ENCODE measurements around the gene ADGRG3. TPM values are rescaled to one million over a fixed set of nuclear protein-coding genes. Genes with fewer than 3 reads are reported as not detected.

The ADGRG3 gene
- polyA plus RNA-seq, 3 donors = 0.41 to 1.0 TPM; not detected in 1

- H3K9me3 ChIP-seq (replicated peaks in 1 of 2; ENCODE audit: control insufficient read depth in 1 of 2, insufficient read depth in 1 of 2, low read length in 2 of 2) = no peaks in the 10 kb centered on the region
- no peak overlapping the region for H3K4me3 ChIP-seq (replicated peaks in 1 of 3; ENCODE audit: low read depth in 2 of 3, low read length in 3 of 3)
- no peak overlapping the region for H3K4me2 ChIP-seq (replicated peaks; ENCODE audit: extremely low read depth, low read length, poor library complexity, severe bottlenecking)
- H3K27ac Mint-ChIP-seq = no peak overlapping the region
- peaks cover 0 to 2% (median 1%) of the 10 kb centered on the region in 3 donors for H3K27me3 Mint-ChIP-seq (ENCODE audit: low read depth in 3 of 3)
- no peaks in the 10 kb centered on the region for H3K36me3 Mint-ChIP-seq
- no peak overlapping the region for H3K9ac ChIP-seq (ENCODE audit: insufficient read depth, low read length, poor library complexity, severe bottlenecking)
- H4K20me1 ChIP-seq (ENCODE audit: insufficient read depth, low read length) = no peaks in the 10 kb centered on the region
- H3K9me3 Mint-ChIP-seq = peaks cover 0 to 3% (median 0%) of the 10 kb centered on the region in 7 donors
- no peak overlapping the region for H2AFZ ChIP-seq (ENCODE audit: insufficient read depth, low read depth, low read length, poor library complexity, severe bottlenecking)
- H3K27ac ChIP-seq (ENCODE audit: low read depth in 1 of 2, low read length in 2 of 2) = no peak overlapping the region
- no peaks in the 10 kb centered on the region for H3K36me3 ChIP-seq (replicated peaks in 1 of 2; ENCODE audit: control insufficient read depth in 1 of 2, insufficient read depth in 2 of 2, low read length in 2 of 2)
- H3K4me1 Mint-ChIP-seq = peaks cover 16% of the 10 kb centered on the region
- DNase-seq = no peak
- no peaks in the 10 kb centered on the region for H3K79me2 ChIP-seq (ENCODE audit: insufficient read depth, low read length)
- no peak overlapping the region for H3K4me3 Mint-ChIP-seq
- H3K4me1 ChIP-seq (ENCODE audit: control insufficient read depth in 1 of 2, insufficient read depth in 2 of 2, low read length in 2 of 2) = peaks cover 11 to 18% of the 10 kb centered on the region in 2 donors
- no peak for TF ChIP-seq CTCF (IDR thresholded peaks at IDR 0.05)
- no peaks in the 10 kb centered on the region for H3K27me3 ChIP-seq (ENCODE audit: control insufficient read depth in 2 of 2, insufficient read depth in 2 of 2, low read length in 2 of 2)
- 97% methylated on average over 10 of the region's 16 CpGs for WGBS (ENCODE audit: insufficient coverage)
- intact Hi-C loops (cut with micrococcal nuclease) = loop anchor here (5.0 kb wide), 2 partner anchors 33 to 37 kb away; no protein-coding TSS in a partner anchor
Measured at GRCh38 chr16:57698812-57699405, 30.8 kb downstream of the ADGRG3 start.

- WGBS (ENCODE audit: insufficient coverage) = 93% methylated on average over 3 of the region's 3 CpGs
Measured at GRCh38 chr16:57699481-57699880, 31.4 kb downstream of the ADGRG3 start.

More at GRCh38 chr16:57699481-57699880, 31.4 kb downstream of the ADGRG3 start:
- no peaks in the 10 kb centered on the region for H3K27me3 ChIP-seq (ENCODE audit: control insufficient read depth in 2 of 2, insufficient read depth in 2 of 2, low read length in 2 of 2)
- Mint-ChIP-seq H3K4me3 (no peak overlapping the region), H3K9me3 (peaks cover 0 to 3% (median 0%) of the 10 kb centered on the region in 7 donors), H3K36me3 (no peaks in the 10 kb centered on the region), H3K27ac (no peak overlapping the region), H3K4me1 (peaks cover 11% of the 10 kb centered on the region), H3K27me3 (ENCODE audit: low read depth in 3 of 3) (peaks cover 0 to 2% (median 1%) of the 10 kb centered on the region in 3 donors)
- H3K4me3 ChIP-seq (replicated peaks in 1 of 3; ENCODE audit: low read depth in 2 of 3, low read length in 3 of 3) = no peak overlapping the region
- intact Hi-C loops (cut with micrococcal nuclease) = loop anchor here (5.0 kb wide), 2 partner anchors 33 to 37 kb away; no protein-coding TSS in a partner anchor
- H3K9ac ChIP-seq (ENCODE audit: insufficient read depth, low read length, poor library complexity, severe bottlenecking) = no peak overlapping the region
- no peaks in the 10 kb centered on the region for H3K9me3 ChIP-seq (replicated peaks in 1 of 2; ENCODE audit: control insufficient read depth in 1 of 2, insufficient read depth in 1 of 2, low read length in 2 of 2)
- H3K4me1 ChIP-seq (ENCODE audit: control insufficient read depth in 1 of 2, insufficient read depth in 2 of 2, low read length in 2 of 2) = peaks cover 11 to 13% of the 10 kb centered on the region in 2 donors
- no peak for DNase-seq
- H3K79me2 ChIP-seq (ENCODE audit: insufficient read depth, low read length) = no peaks in the 10 kb centered on the region
- TF ChIP-seq CTCF (IDR thresholded peaks at IDR 0.05) = no peak
- H3K27ac ChIP-seq (ENCODE audit: low read depth in 1 of 2, low read length in 2 of 2) = no peak overlapping the region
- no peak overlapping the region for H2AFZ ChIP-seq (ENCODE audit: insufficient read depth, low read depth, low read length, poor library complexity, severe bottlenecking)
- no peaks in the 10 kb centered on the region for H3K36me3 ChIP-seq (replicated peaks in 1 of 2; ENCODE audit: control insufficient read depth in 1 of 2, insufficient read depth in 2 of 2, low read length in 2 of 2)
- no peaks in the 10 kb centered on the region for H4K20me1 ChIP-seq (ENCODE audit: insufficient read depth, low read length)
- no peak overlapping the region for H3K4me2 ChIP-seq (replicated peaks; ENCODE audit: extremely low read depth, low read length, poor library complexity, severe bottlenecking)

All from CD14-positive monocyte (primary cell).